Astrocyte (in vitro differentiated cells and primary cell): ENCODE data around the gene TGFBRAP1.

Source experiments
- EZH2 ChIP-seq: IDR thresholded peaks from 2 replicates; pipeline ENCODE4 v1.6.1; 2012; ENCODE audit warnings: mild to moderate bottlenecking, low read length, inconsistent platforms; ENCODE audit not compliant: insufficient read depth
- TF ChIP-seq, protein P1 (sequence below): IDR thresholded peaks from 2 replicates; pipeline ENCODE4 v1.5.1; 2011; ENCODE audit warnings: low read depth, mild to moderate bottlenecking, inconsistent platforms, low read length, moderate library complexity; ENCODE audit not compliant: insufficient read depth

GRCh38 chr2:105237045-105237765 is 92.3 kb downstream of the TGFBRAP1 start:
- no peak for TF ChIP-seq EZH2
- TF ChIP-seq, protein P1, sequence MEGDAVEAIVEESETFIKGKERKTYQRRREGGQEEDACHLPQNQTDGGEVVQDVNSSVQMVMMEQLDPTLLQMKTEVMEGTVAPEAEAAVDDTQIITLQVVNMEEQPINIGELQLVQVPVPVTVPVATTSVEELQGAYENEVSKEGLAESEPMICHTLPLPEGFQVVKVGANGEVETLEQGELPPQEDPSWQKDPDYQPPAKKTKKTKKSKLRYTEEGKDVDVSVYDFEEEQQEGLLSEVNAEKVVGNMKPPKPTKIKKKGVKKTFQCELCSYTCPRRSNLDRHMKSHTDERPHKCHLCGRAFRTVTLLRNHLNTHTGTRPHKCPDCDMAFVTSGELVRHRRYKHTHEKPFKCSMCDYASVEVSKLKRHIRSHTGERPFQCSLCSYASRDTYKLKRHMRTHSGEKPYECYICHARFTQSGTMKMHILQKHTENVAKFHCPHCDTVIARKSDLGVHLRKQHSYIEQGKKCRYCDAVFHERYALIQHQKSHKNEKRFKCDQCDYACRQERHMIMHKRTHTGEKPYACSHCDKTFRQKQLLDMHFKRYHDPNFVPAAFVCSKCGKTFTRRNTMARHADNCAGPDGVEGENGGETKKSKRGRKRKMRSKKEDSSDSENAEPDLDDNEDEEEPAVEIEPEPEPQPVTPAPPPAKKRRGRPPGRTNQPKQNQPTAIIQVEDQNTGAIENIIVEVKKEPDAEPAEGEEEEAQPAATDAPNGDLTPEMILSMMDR, result no peak
